T-helper 1 cell treated with Interleukin-12 subunit alpha and Interleukin-12 subunit beta and Interleukin-4 antibody, amounts not matched to agents 30 μg/mL and 1 μg/mL, for 36 hours (primary cell): Measurements from ENCODE around the gene SOX5.

Source experiments
- H3K27ac Mint-ChIP-seq: one replicate; pipeline ENCODE4 v1.8.0; 2021; ENCODE audit warnings: mild to moderate bottlenecking, mixed read lengths
- H3K27me3 Mint-ChIP-seq: one replicate; pipeline ENCODE4 v1.8.0; 2021; ENCODE audit warnings: low read depth, mixed read lengths
- H3K36me3 Mint-ChIP-seq: one replicate; pipeline ENCODE4 v1.8.0; 2021; ENCODE audit warnings: low read depth, mixed read lengths
- H3K4me1 Mint-ChIP-seq: one replicate; pipeline ENCODE4 v1.8.0; 2021; ENCODE audit warnings: low read depth, mixed read lengths
- H3K4me3 Mint-ChIP-seq: one replicate; pipeline ENCODE4 v1.8.0; 2021; ENCODE audit warnings: mild to moderate bottlenecking, moderate library complexity, mixed read lengths
- H3K9me3 Mint-ChIP-seq: one replicate; pipeline ENCODE4 v1.8.0; 2021; ENCODE audit warnings: mixed read lengths

SOX5 gene

DNA sequence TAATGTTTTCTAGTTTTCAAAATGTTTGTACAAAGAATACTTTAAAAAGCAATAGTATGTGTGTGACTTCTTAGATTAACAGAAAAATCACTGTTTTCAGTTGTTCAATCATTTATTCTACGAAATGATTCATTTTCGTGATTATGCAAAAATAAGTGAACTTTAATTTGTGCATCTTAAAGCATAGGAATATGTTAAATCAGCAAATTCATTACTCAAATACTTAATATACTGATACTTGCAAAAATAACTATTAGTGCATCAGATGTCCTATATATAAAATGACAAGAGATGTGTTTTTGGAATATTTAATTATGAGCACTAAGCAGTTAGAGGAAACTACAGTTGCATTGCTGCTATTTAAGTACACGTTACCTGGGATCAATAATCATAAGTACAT, 11.0 kb downstream of the SOX5 start:
- Mint-ChIP-seq H3K36me3 (no peaks in the 10 kb centered on the region), H3K27me3 (no peaks in the 10 kb centered on the region), H3K27ac (no peak overlapping the region), H3K9me3 (no peaks in the 10 kb centered on the region), H3K4me3 (no peak overlapping the region), H3K4me1 (no peaks in the 10 kb centered on the region)

DNA sequence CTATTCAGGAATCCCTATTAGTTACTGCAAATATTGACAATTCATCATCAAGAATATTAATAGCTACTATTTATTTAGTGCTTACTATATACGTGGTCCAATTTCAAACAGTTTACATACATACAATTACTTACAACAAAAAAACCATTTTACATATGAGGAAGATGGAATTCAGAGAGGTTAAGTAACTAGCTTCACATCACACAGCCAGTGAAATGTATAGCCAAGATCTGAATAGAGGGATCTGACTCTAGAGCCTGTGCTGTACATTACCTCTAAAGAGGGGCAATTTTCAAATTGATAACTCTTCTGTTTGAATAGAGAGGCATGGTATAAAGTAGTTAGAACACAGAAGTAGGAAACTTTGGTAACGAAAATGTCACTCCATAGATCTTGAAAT, 18.3 kb downstream of the SOX5 start:
- no peaks in the 10 kb centered on the region for H3K4me1 Mint-ChIP-seq
- no peak overlapping the region for H3K4me3 Mint-ChIP-seq
- no peak overlapping the region for H3K27ac Mint-ChIP-seq
- no peaks in the 10 kb centered on the region for H3K36me3 Mint-ChIP-seq
- H3K27me3 Mint-ChIP-seq = no peaks in the 10 kb centered on the region
- no peaks in the 10 kb centered on the region for H3K9me3 Mint-ChIP-seq

DNA sequence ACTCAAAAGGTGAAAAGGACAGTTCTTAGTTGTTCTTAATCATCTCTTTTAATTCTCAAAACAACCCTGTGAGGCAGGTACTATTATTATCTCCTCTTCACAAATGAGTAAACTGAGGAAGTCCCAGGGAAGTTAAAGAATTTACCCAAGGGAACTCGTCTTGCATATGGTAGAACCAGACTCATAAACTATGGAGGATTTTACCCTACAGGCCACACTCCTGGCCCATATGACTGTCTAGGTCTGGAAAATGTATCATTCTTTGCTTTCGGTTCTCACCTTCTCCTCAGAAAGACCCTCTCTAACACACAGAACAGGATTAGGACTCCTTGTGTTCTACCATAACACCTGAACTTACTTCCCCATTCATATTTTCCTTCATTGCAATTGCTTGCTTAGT, 18.9 kb downstream of the SOX5 start:
- Mint-ChIP-seq H3K27ac (no peak overlapping the region), H3K36me3 (no peaks in the 10 kb centered on the region), H3K4me3 (no peak overlapping the region), H3K27me3 (no peaks in the 10 kb centered on the region), H3K4me1 (no peaks in the 10 kb centered on the region), H3K9me3 (no peaks in the 10 kb centered on the region)

DNA sequence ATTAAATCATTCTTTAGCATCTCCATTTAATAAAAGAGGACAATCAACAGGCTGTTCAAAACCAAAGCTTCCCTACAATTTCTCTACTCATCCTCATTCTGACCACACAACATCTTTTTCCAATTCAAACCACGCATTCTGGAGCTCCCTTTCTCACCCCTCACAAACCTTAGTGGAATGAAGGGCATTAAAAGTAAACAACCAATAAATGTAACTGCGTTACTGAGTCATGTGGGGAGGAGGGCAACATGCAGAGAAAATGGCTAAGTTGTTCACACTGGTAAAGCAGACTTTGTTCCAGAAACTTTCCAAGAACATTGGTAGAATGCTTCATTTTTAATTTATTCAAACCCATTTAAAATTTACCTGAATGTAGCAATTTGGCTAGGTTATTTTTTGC, 19.6 kb downstream of the SOX5 start:
- Mint-ChIP-seq H3K27me3 (no peaks in the 10 kb centered on the region), H3K27ac (no peak overlapping the region), H3K4me3 (no peak overlapping the region), H3K36me3 (no peaks in the 10 kb centered on the region), H3K4me1 (no peaks in the 10 kb centered on the region), H3K9me3 (no peaks in the 10 kb centered on the region)

DNA sequence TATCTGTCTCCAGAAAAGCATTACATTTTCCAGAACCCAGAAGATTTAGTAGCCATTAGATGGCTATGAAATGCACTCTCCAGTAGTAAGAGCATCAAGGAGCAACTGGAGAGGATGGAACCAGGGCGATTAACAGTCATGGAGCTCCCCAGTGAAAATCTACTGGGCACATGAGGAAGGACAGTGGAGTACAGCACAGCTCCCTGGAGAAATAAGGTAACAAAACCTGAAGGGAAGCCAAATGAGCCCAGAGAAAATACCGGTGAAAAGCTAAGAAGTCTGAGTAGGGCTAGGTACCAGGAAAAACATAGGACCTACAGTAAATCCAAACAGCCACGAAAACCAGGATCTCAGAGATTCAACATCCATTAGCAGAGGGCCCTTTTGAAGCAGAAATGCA, 21.6 kb downstream of the SOX5 start:
- no peak overlapping the region for H3K4me3 Mint-ChIP-seq
- H3K36me3 Mint-ChIP-seq = no peaks in the 10 kb centered on the region
- no peaks in the 10 kb centered on the region for H3K4me1 Mint-ChIP-seq
- H3K9me3 Mint-ChIP-seq = no peaks in the 10 kb centered on the region
- H3K27ac Mint-ChIP-seq = no peak overlapping the region
- no peaks in the 10 kb centered on the region for H3K27me3 Mint-ChIP-seq

DNA sequence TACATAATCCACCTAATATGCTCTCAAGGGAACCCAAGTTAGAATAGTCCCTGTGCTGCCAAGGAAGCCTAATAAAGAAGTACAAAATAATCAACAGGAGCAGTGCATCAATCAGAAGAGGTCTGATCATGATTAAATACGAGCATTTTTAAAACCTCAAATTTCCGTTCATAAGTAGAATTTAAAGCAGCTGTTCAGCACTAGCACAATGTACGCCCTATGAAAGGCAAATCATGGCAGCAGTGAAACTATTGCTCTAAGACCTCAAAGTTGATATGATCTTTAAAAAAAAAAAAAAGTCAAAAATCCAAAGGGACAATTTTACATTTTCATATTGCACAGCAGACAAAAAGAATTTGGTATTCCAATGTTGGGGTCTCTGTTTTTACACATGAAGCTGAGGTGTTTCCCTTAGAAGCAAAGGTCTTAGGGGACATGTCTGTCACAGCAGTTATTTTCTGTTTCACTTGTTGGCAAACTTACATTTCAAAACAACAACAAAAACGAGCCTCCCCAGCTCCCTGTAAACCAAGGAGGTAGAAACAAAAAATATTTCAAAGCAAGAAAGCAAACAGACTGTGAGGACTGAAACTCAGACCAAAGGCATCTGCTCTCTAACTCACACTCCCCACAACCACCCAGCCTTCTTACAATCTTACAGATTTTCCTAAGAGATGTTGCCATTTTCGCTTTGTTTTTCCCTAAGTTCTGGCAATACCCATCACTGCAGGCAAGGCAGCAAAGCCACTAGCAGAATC, 28.2 kb downstream of the SOX5 start:
- peaks cover 3% of the 10 kb centered on the region for H3K9me3 Mint-ChIP-seq
- H3K4me3 Mint-ChIP-seq = no peak overlapping the region
- no peaks in the 10 kb centered on the region for H3K27me3 Mint-ChIP-seq
- no peak overlapping the region for H3K27ac Mint-ChIP-seq
- H3K36me3 Mint-ChIP-seq = no peaks in the 10 kb centered on the region
- H3K4me1 Mint-ChIP-seq = no peaks in the 10 kb centered on the region

DNA sequence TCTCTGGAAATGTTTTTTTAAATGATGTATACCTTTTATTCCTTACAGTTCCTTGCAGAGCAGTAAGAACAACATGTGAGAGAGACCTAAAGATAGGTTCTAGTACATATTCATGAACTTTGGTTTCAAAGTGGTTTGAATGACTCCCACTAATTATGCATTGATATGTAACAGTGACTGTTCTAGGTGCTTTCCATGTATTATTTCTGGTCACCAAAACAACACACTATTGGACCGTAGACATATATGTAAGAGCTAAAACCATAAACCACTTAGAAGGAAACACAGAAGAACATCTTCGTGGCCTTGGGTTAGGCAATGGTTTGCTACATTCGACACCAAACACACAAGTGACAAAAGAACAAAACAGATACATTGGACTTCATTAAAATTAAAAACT, 37.9 kb downstream of the SOX5 start:
- Mint-ChIP-seq H3K9me3 (no peaks in the 10 kb centered on the region), H3K4me3 (no peak overlapping the region), H3K27me3 (no peaks in the 10 kb centered on the region), H3K36me3 (no peaks in the 10 kb centered on the region), H3K27ac (no peak overlapping the region), H3K4me1 (no peaks in the 10 kb centered on the region)

DNA sequence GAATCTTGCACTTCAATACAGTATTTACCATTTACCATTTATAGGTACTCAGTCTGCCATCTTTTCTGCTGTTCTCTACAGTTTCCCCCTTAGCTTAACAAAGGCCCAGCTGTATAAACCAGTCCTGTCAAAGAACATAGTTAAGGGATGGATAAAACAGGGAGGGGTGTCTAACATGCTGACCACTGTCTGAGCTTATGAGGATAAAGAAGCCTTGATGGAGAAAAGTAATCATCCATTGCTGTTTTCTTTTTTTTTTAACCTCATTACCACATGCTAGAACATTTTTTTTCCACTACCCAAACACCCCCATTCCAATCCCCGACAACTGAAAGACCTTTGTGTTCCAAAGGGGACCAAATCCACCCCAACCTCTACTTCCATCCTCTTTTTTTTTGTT, 39.9 kb downstream of the SOX5 start:
- no peaks in the 10 kb centered on the region for H3K27me3 Mint-ChIP-seq
- no peak overlapping the region for H3K27ac Mint-ChIP-seq
- no peaks in the 10 kb centered on the region for H3K9me3 Mint-ChIP-seq
- no peak overlapping the region for H3K4me3 Mint-ChIP-seq
- H3K4me1 Mint-ChIP-seq = no peaks in the 10 kb centered on the region
- no peaks in the 10 kb centered on the region for H3K36me3 Mint-ChIP-seq

DNA sequence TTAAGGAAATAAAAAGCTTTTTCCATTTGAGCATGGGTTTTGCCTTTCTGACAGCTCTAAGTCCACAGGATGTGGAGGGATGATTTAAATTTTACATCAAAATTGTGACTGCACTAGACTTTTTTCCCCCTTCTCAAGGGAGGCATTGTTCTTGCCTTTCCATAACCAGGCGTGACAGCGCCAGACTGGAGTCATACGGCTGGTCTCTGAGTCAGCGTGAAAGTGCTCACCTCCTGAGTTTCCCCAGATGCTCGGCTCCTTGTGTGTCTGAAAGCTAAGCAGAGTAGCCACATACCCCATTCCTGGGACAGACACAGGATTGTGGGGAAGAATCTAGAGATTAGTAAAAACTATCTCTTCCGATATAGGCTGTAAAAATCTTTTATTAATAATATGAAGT, 43.1 kb downstream of the SOX5 start:
- Mint-ChIP-seq H3K27me3 (no peaks in the 10 kb centered on the region), H3K36me3 (no peaks in the 10 kb centered on the region), H3K9me3 (no peaks in the 10 kb centered on the region), H3K4me3 (no peak overlapping the region), H3K27ac (no peak overlapping the region), H3K4me1 (no peaks in the 10 kb centered on the region)

DNA sequence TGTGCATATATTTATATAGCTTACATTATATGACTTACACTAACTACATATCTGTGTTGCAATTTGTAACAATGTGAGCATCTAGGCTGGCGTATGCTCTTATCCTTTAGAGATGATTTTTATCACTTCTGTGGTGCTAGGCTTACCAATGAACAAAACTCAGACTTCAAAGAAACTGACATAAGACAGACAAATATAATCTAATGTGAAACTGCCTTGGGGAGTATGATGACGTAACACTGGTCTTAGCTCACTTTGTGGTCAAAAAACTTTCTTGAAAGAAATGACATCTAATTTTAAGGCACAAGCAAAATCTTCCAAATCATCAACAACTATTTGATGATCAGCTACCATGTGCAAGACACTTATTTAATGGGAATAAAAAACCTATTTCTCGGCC, 50.0 kb downstream of the SOX5 start:
- H3K4me3 Mint-ChIP-seq = no peak overlapping the region
- no peak overlapping the region for H3K27ac Mint-ChIP-seq
- H3K4me1 Mint-ChIP-seq = no peaks in the 10 kb centered on the region
- no peaks in the 10 kb centered on the region for H3K27me3 Mint-ChIP-seq
- no peaks in the 10 kb centered on the region for H3K36me3 Mint-ChIP-seq
- H3K9me3 Mint-ChIP-seq = no peaks in the 10 kb centered on the region

DNA sequence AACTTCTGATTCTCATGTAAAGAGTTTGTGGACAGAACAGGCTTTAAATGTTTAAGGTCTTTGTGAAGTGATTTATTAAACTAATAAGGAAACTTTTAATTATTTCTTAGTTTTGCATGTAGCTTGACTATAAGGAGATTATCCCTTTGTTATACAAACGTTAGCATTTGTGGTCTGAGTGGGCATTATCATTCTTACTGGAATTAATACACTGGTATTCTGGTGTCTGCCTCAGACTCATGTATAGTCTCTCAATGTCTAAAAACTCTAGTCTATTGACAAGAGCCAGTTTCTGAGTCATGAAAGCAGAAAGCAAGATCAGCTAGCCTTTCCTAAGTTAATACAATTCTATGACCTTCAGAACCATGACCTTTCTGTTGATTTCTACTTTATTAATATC, 51.3 kb downstream of the SOX5 start:
- Mint-ChIP-seq H3K9me3 (peaks cover 4% of the 10 kb centered on the region), H3K4me1 (no peaks in the 10 kb centered on the region), H3K36me3 (no peaks in the 10 kb centered on the region), H3K27me3 (no peaks in the 10 kb centered on the region), H3K27ac (no peak overlapping the region), H3K4me3 (no peak overlapping the region)

DNA sequence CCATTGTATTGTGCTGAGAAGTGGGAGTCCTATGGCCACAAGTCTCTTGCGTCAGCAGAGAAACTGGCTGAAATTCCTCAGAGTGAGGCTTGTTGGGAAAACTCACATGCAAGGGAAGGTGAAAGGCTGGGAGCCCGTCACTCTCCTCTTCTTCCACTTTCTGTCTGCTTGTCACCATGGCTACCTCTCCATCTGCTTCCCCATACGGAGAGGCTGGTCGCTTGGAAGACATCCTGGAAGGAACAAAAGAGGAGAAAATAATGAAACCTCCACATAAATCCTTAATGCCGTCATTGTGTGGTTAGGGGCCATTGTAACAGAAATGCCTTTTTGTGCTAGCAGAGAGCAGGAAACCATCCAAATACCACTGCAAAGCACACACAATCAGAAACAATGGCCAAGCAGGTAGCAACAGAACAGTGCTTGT, 53.7 kb downstream of the SOX5 start:
- Mint-ChIP-seq H3K36me3 (no peaks in the 10 kb centered on the region), H3K27ac (no peak overlapping the region), H3K9me3 (peaks cover 4% of the 10 kb centered on the region), H3K4me3 (no peak overlapping the region), H3K4me1 (no peaks in the 10 kb centered on the region), H3K27me3 (no peaks in the 10 kb centered on the region)

DNA sequence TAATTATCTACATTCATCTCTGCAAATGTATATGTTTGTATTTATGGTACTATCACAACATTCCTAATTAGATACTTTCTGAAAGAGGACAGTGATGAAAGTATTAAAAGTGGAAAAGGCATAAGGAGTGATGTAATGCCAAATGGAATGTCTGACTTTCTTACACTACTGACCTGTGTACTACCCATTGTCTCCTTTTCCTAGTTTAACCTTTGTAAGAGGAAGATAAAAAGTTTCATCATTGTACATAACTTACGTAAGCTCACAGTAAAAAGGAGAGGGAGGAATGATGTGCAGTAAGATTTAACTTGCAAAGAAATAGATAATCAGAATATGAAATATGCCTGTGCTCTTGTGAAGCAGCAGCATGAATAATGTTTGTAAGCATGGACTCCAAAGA, 55.9 kb downstream of the SOX5 start:
- no peaks in the 10 kb centered on the region for H3K27me3 Mint-ChIP-seq
- H3K4me3 Mint-ChIP-seq = no peak overlapping the region
- H3K27ac Mint-ChIP-seq = no peak overlapping the region
- H3K4me1 Mint-ChIP-seq = no peaks in the 10 kb centered on the region
- H3K36me3 Mint-ChIP-seq = no peaks in the 10 kb centered on the region
- H3K9me3 Mint-ChIP-seq = peaks cover 4% of the 10 kb centered on the region

DNA sequence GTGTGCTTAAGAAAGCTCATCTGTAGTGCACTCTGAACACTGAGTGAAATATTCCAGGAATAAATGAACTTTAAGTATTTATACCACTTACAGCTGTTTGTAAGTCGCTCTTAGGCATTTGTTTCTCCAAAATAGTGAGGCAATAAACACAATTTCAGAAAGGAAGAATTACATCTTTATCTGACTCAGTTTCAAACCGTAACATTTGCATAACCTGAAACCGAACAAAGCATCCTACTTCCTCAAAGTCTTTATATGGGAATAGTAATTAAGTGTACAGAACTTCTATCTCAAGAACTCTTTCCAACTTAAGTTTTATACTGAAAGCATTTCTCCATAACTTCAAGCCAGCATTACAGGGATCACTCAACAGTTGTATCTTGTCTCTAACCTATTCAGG, 58.4 kb downstream of the SOX5 start:
- Mint-ChIP-seq H3K27me3 (no peaks in the 10 kb centered on the region), H3K27ac (no peak overlapping the region), H3K4me1 (no peaks in the 10 kb centered on the region), H3K36me3 (no peaks in the 10 kb centered on the region), H3K9me3 (peaks cover 4% of the 10 kb centered on the region), H3K4me3 (no peak overlapping the region)

DNA sequence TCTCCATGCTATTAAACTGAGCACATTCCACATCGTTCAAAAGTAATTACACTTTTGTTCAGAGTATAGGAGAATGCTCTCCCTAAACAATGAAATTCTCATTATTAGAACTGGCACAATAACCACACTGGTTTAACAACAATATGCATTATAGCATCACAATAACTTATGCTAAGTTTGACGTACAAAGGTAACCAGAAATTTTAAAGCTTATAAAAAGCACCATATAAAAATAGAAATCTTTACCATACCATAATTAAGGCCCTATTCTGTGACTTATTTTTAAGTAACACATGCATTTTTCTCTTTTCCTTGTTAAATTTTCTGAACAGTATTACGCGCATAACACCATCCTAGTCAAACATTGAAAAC, 60.4 kb downstream of the SOX5 start:
- H3K4me1 Mint-ChIP-seq = no peaks in the 10 kb centered on the region
- no peak overlapping the region for H3K27ac Mint-ChIP-seq
- no peaks in the 10 kb centered on the region for H3K36me3 Mint-ChIP-seq
- H3K27me3 Mint-ChIP-seq = no peaks in the 10 kb centered on the region
- peaks cover 4% of the 10 kb centered on the region for H3K9me3 Mint-ChIP-seq
- H3K4me3 Mint-ChIP-seq = no peak overlapping the region
